Measurements from ENCODE around the gene FMNL1. TPM values are rescaled to one million over a fixed set of nuclear protein-coding genes. Genes with fewer than 3 reads are reported as not detected.

FMNL1 gene
- total RNA-seq, 1 donor from 2014 or later = 10.7 TPM

DNA sequence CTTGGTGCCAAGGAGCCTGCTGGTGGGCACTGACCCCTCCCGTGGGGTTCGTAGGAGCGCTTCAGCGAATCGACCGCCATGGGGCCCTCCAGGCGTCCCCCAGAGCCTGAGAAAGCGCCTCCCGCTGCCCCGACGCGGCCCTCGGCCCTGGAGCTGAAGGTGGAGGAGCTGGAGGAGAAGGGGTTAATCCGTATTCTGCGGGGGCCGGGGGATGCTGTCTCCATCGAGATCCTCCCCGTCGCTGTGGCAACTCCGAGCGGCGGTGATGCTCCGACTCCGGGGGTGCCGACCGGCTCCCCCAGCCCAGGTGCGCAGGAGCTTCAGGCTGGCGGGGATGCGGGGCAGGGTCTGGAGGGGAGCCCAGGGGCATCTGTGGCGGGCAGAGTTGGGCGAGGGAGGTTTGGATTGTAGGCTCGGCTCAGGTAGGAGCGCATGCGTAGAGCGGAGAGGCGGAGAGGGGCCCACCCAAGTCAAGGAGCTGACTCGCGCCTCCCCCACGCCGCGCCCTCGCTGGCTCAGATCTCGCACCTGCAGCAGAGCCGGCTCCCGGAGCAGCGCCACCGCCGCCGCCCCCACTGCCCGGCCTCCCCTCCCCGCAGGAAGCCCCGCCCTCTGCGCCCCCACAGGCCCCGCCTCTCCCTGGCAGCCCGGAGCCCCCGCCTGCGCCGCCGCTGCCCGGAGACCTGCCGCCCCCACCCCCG, 19.8 kb downstream of the FMNL1 start:
- no peak overlapping the region for H3K27ac ChIP-seq
- intact Hi-C loops (cut with DNase I) = no loop called here
- no peaks in the 10 kb centered on the region for H3K36me3 ChIP-seq
- no peak for TF ChIP-seq CTCF (IDR thresholded peaks at IDR 0.05)
- DNase-seq (ENCODE audit: low spot score in 2 of 2) = no peak
- peak overlapping the region; percentile 18 to 43 for H3K4me3 ChIP-seq
- no peaks in the 10 kb centered on the region for H3K9me3 ChIP-seq
- peaks cover 5 to 6% of the 10 kb centered on the region in 2 donors for H3K4me1 ChIP-seq
- peaks cover 8% of the 10 kb centered on the region for H3K27me3 ChIP-seq

GRCh38 chr17:45242029-45242414, 20.3 kb downstream of the FMNL1 start:
- no peak for TF ChIP-seq CTCF (IDR thresholded peaks at IDR 0.05)
- H3K27me3 ChIP-seq = peaks cover 8% of the 10 kb centered on the region
- no peak for DNase-seq (ENCODE audit: low spot score in 2 of 2)
- intact Hi-C loops (cut with DNase I) = no loop called here
- no peak overlapping the region for H3K27ac ChIP-seq
- no peaks in the 10 kb centered on the region for H3K36me3 ChIP-seq
- peak overlapping the region; percentile 18 to 43 for H3K4me3 ChIP-seq
- no peaks in the 10 kb centered on the region for H3K9me3 ChIP-seq
- peaks cover 8 to 10% of the 10 kb centered on the region in 2 donors for H3K4me1 ChIP-seq

GRCh38 chr17:45243750-45244149, 22.1 kb downstream of the FMNL1 start:
- DNase-seq (ENCODE audit: low spot score in 2 of 2) = no peak
- Histone ChIP-seq H3K9me3 (no peaks in the 10 kb centered on the region), H3K4me3 (no peak overlapping the region), H3K4me1 (peaks cover 10 to 16% of the 10 kb centered on the region in 2 donors), H3K27ac (no peak overlapping the region), H3K27me3 (peaks cover 8% of the 10 kb centered on the region), H3K36me3 (no peaks in the 10 kb centered on the region)
- intact Hi-C loops (cut with DNase I) = no loop called here
- TF ChIP-seq CTCF (IDR thresholded peaks at IDR 0.05) = no peak

DNA sequence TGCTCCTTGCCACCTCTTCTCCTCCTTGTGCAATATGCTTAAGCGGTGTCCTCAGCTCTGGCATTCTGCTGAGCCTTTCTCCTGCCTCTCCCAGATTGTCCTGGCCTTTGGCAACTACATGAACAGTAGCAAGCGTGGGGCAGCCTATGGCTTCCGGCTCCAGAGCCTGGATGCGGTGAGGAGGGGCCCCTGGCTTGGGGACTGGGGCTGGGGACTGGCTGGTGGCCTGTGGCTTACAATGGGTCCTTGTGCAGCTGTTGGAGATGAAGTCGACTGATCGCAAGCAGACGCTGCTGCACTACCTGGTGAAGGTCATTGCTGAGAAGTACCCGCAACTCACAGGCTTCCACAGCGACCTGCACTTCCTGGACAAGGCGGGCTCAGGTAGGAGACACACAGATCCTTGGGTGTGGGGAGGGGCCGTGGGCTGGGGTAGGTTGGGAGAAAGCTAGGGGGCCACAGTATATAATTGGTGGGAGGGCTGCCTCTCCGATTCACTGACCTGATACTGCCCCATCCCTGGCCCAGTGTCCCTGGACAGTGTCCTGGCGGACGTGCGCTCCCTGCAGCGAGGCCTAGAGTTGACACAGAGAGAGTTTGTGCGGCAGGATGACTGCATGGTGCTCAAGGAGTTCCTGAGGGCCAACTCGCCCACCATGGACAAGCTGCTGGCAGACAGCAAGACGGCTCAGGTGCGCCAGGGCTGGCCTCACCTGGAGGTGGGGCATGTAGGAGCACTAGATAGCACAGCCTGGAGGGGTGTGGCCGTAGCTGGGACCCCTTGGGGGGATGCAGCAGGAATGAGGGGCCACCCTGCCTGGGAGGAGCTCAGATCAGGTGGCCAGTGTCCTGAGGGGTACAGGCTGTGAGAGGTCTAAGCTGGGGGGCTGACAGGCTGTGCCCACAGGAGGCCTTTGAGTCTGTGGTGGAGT, 23.3 kb downstream of the FMNL1 start:
- DNase-seq (ENCODE audit: low spot score in 2 of 2) = no peak
- Histone ChIP-seq H3K27ac (no peak overlapping the region), H3K36me3 (no peaks in the 10 kb centered on the region), H3K9me3 (no peaks in the 10 kb centered on the region), H3K4me3 (no peak overlapping the region), H3K4me1 (peaks cover 10 to 16% of the 10 kb centered on the region in 2 donors), H3K27me3 (peaks cover 8% of the 10 kb centered on the region)
- intact Hi-C loops (cut with DNase I) = no loop called here
- no peak for TF ChIP-seq CTCF (IDR thresholded peaks at IDR 0.05)

GRCh38 chr17:45246338-45246737, 24.7 kb downstream of the FMNL1 start:
- intact Hi-C loops (cut with DNase I) = no loop called here
- TF ChIP-seq CTCF (IDR thresholded peaks at IDR 0.05) = no peak
- Histone ChIP-seq H3K9me3 (no peaks in the 10 kb centered on the region), H3K27me3 (peaks cover 1% of the 10 kb centered on the region), H3K4me3 (no peak overlapping the region), H3K36me3 (no peaks in the 10 kb centered on the region), H3K27ac (no peak overlapping the region), H3K4me1 (peaks cover 5 to 13% of the 10 kb centered on the region in 2 donors)
- no peak for DNase-seq (ENCODE audit: low spot score in 2 of 2)
